ENCODE results near the gene SLC8A1. TPM values are rescaled to one million over a fixed set of nuclear protein-coding genes. Genes with fewer than 3 reads are reported as not detected.
A peak's percentile ranks its signal among the peaks of the same experiment; 100 is the strongest.

SLC8A1 gene
- total RNA-seq, 3 donors from 2014 or later = 6.0 to 164 (median 17.0) TPM

GRCh38 chr2:40433736-40434135 is 18.2 kb downstream of the SLC8A1 start:
- no peak for DNase-seq
- no peaks in the 10 kb centered on the region for H3K4me1 ChIP-seq (ENCODE audit: low read depth)
- TF ChIP-seq CTCF (IDR thresholded peaks at IDR 0.05) = no peak
- no peak for ATAC-seq
- H3K36me3 ChIP-seq (ENCODE audit: low read depth) = no peaks in the 10 kb centered on the region
- H3K4me3 ChIP-seq = no peak overlapping the region
- intact Hi-C loops (cut with DNase I, micrococcal nuclease) = no loop called here
- H3K9me3 ChIP-seq = no peaks in the 10 kb centered on the region

GRCh38 chr2:40432921-40433483 is 18.9 kb downstream of the SLC8A1 start:
- ATAC-seq = no peak
- H3K36me3 ChIP-seq (ENCODE audit: low read depth) = no peaks in the 10 kb centered on the region
- intact Hi-C loops (cut with DNase I, micrococcal nuclease) = no loop called here
- no peak for DNase-seq
- no peaks in the 10 kb centered on the region for H3K4me1 ChIP-seq (ENCODE audit: low read depth)
- no peaks in the 10 kb centered on the region for H3K9me3 ChIP-seq
- H3K4me3 ChIP-seq = no peak overlapping the region
- TF ChIP-seq CTCF (IDR thresholded peaks at IDR 0.05) = no peak

- DNase-seq (no peak), ATAC-seq (peak; percentile 51)
- TF ChIP-seq CTCF (IDR thresholded peaks at IDR 0.05) = no peak
Measured at GRCh38 chr2:40431600-40431955, 20.3 kb downstream of the SLC8A1 start.

GRCh38 chr2:40430776-40431599 is 20.9 kb downstream of the SLC8A1 start:
- intact Hi-C loops (cut with DNase I, micrococcal nuclease) = no loop called here
- no peak for TF ChIP-seq CTCF (IDR thresholded peaks at IDR 0.05)
- Histone ChIP-seq H3K4me1 (ENCODE audit: low read depth) (no peaks in the 10 kb centered on the region), H3K4me3 (no peak overlapping the region), H3K9me3 (no peaks in the 10 kb centered on the region), H3K36me3 (ENCODE audit: low read depth) (no peaks in the 10 kb centered on the region)
- DNase-seq (no peak), ATAC-seq (no peak)

More at GRCh38 chr2:40431600-40431955, 20.3 kb downstream of the SLC8A1 start:
- intact Hi-C loops (cut with DNase I, micrococcal nuclease) = no loop called here
- no peaks in the 10 kb centered on the region for H3K9me3 ChIP-seq
- H3K4me1 ChIP-seq (ENCODE audit: low read depth) = no peaks in the 10 kb centered on the region
- H3K4me3 ChIP-seq = no peak overlapping the region
- no peaks in the 10 kb centered on the region for H3K36me3 ChIP-seq (ENCODE audit: low read depth)

- Histone ChIP-seq H3K36me3 (ENCODE audit: low read depth) (no peaks in the 10 kb centered on the region), H3K4me1 (ENCODE audit: low read depth) (no peaks in the 10 kb centered on the region), H3K9me3 (no peaks in the 10 kb centered on the region), H3K4me3 (no peak overlapping the region)
- ATAC-seq (no peak), DNase-seq (no peak)
- TF ChIP-seq CTCF (IDR thresholded peaks at IDR 0.05) = no peak
- intact Hi-C loops (cut with DNase I, micrococcal nuclease) = no loop called here
Measured at GRCh38 chr2:40428439-40428838, 23.5 kb downstream of the SLC8A1 start.
